ENCODE measurements around the gene MFSD2B. TPM values are rescaled to one million over a fixed set of nuclear protein-coding genes. Genes with fewer than 3 reads are reported as not detected.

MFSD2B gene
- total RNA-seq, 1 experiment from 2014 or later, result not detected

Other genes starting within 250 kb of the MFSD2B start
- gene ATAD2B, start 83.0 kb upstream of the MFSD2B start, total RNA-seq (2014; rRNA removed; shearing (Covaris generic); ENCODE audit: low replicate concordance), result 2.0 and 5.7 TPM in 2 replicates
- 16.0 and 24.3 TPM in 2 replicates for gene UBXN2A, start 69.6 kb upstream of the MFSD2B start, total RNA-seq (2014; rRNA removed; shearing (Covaris generic); ENCODE audit: low replicate concordance)
- gene WDCP, start 37.3 kb downstream of the MFSD2B start, total RNA-seq (2014; rRNA removed; shearing (Covaris generic); ENCODE audit: low replicate concordance), result 10.0 and 10.6 TPM in 2 replicates
- 8.2 and 12.5 TPM in 2 replicates for gene FKBP1B, start 39.7 kb downstream of the MFSD2B start, total RNA-seq (2014; rRNA removed; shearing (Covaris generic); ENCODE audit: low replicate concordance)
- gene SF3B6, start 66.2 kb downstream of the MFSD2B start, total RNA-seq (2014; rRNA removed; shearing (Covaris generic); ENCODE audit: low replicate concordance), result 239 and 275 TPM in 2 replicates
- gene TP53I3, start 74.7 kb downstream of the MFSD2B start, total RNA-seq (2014; rRNA removed; shearing (Covaris generic); ENCODE audit: low replicate concordance), result 168 and 185 TPM in 2 replicates
- 0.57 TPM in 1 of 2 replicates, not detected in the other for gene PFN4, start 113.2 kb downstream of the MFSD2B start, total RNA-seq (2014; rRNA removed; shearing (Covaris generic); ENCODE audit: low replicate concordance)
- 12.1 and 15.0 TPM in 2 replicates for gene FAM228B, start 113.4 kb downstream of the MFSD2B start, total RNA-seq (2014; rRNA removed; shearing (Covaris generic); ENCODE audit: low replicate concordance)
- gene FAM228A, start 165.0 kb downstream of the MFSD2B start, total RNA-seq (2014; rRNA removed; shearing (Covaris generic); ENCODE audit: low replicate concordance), result 1.5 TPM in 1 of 2 replicates, not detected in the other